C4-2B (cell line): ENCODE measurements around the gene AASDHPPT.

Source experiments
- CTCF ChIP-seq: fragments of 450-650 bp; conservative IDR thresholded peaks from 2 replicates; pipeline ENCODE4 v1.5.1; 2017; ENCODE audit warnings: mild to moderate bottlenecking
- ZFX ChIP-seq: fragments of 450-650 bp; IDR thresholded peaks from 2 replicates; pipeline ENCODE4 v1.6.1; 2017

DNA sequence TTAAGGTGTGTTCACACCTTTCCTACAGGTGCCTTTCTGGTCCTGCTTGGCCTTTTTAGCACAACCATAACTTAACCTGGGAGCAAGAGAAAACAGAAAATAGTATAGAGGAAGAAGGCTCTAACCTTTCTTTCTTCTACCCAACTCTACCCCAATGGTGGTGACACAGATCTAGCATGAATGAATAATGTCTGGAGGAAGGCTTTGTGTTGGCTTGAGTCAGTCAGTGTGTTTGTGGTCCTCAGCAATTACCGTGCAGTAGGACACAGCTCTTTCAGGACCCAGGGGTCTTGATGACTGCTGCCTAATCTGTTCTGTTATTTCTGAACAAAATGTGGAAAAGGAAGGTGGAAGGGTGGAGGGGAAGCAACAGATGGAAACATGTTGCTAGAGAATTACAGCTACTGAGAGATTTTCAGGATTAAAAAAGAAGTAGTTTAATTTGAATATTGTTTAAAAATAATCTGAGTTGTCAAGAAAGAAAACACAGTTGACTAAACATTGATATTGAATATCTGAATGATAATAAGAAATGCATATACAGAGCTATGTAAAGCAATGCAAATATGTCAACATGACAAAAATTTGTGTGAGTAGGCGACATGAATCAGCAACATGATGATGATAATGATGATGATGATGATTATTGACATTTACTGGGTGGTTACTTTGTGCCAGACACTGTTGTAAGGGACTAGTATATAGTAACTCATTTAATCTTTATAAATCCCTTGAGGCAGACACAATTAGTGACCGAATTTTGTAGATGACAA lies 55.3 kb downstream of the AASDHPPT start:
- TF ChIP-seq CTCF (no peak), ZFX (no peak)
